Endothelial cell of hepatic sinusoid (primary cell): Measurements from ENCODE around the gene DROSHA.
"Not testable (repeated sequence)": the region's sequence is repeated elsewhere in the genome, so short reads cannot be mapped to it uniquely, and the experiment has no call there.

Source experiments
- in situ Hi-C: cut with HindIII; loops from 2 replicates; pipeline ENCODE4 v1.10.0; 2017; ENCODE audit warnings: low sequenced_read_pairs

The DROSHA gene

DNA sequence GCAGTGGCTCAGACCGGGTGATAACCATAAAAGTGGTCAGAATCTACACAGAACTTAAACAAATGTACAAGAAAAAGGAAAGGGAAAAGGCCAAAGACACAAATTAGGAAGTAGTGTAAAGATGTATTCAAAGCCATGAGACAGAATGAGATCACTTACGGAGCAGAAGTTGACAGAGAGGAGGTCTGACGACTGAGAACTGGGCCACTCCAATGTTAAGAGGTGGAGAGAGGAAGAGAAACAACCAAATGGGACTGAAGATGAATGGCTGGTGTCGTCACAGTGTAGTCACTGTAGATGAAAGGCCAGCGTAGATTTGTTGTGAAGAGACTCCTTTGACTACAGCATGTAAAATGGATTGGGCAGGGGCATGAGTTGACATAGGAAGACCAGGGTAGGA lies 114.4 kb downstream of the DROSHA start:
- in situ Hi-C loops: no loop called here

DNA sequence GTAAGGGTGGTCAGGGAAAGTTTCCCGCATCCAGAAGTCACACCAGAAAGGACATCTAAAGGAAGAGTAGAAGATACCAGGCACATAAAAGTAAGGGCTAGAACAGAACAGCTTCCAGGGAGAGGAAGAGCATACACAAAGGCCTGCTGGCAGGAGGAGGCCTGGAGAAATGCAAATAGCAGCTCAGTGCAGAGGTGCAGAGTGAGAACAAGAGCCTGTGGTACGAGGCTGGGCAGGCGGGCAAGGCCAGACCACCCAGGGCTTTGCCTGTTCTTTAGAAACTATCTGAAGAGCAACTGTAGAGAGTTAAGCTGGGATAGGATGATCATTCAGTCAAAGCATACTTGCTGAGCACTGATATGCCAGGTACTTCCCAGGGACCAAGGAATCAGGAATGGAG lies 115.3 kb downstream of the DROSHA start:
- in situ Hi-C loops: no loop called here

DNA sequence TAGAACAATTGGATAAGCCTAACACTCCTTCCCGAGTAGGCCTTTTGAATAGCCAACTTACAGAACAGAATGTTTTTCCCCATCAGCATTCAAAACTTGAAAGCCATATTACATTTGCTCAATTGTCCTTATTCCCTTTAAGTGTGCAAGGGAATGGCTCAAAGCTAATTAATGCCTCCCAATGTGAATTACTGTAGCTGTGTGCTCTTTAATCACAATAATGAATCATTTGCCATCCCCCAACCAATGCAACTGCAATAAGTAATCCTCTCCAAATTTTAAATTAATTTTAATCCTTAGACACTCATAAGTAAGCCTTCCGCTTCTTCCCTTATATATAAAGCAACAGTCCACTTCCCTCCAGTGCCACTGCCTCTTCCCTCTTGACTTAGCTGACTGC lies 115.9 kb downstream of the DROSHA start:
- in situ Hi-C loops: no loop called here

DNA sequence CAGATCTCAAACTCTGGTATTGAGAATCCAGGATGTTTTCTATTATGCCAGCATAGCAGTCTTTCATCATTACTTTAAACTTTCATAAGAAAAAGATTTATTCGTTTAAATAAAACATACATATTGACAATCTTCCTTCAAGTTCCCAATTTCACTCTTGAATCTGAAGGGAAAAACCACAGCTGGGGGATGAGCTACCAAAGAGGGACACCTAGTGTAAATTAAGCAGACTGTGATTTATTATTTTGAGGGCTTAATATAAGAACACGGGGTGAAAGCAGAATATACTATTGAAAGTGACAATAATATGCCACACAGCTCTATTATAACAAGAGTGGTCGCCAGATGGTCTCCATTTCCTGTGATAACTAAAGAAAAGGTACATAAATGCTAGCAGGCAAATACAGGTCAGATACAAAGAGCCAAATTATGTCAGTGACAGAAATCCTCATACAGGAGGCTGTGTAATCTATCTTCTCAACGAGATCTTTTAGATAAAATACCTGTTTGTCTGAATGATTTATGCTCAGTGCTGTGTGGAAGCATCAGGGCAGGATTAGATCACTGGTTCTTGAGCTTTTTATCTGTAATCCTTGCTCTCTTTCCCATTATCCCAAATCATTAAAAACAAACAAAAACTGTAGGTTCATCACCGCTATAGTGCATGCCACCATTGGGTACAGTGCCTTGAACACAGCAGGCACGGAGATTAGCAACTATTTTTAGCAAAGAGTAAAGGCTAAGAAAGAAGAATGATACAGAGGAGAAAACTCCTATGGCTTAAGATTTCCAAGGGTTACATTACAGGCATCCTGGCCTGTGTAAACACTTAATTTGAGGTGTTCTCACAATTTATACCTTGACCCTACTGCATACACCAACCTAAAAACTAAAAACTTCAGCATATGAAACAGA lies 116.6 kb downstream of the DROSHA start:
- in situ Hi-C loops: no loop called here

DNA sequence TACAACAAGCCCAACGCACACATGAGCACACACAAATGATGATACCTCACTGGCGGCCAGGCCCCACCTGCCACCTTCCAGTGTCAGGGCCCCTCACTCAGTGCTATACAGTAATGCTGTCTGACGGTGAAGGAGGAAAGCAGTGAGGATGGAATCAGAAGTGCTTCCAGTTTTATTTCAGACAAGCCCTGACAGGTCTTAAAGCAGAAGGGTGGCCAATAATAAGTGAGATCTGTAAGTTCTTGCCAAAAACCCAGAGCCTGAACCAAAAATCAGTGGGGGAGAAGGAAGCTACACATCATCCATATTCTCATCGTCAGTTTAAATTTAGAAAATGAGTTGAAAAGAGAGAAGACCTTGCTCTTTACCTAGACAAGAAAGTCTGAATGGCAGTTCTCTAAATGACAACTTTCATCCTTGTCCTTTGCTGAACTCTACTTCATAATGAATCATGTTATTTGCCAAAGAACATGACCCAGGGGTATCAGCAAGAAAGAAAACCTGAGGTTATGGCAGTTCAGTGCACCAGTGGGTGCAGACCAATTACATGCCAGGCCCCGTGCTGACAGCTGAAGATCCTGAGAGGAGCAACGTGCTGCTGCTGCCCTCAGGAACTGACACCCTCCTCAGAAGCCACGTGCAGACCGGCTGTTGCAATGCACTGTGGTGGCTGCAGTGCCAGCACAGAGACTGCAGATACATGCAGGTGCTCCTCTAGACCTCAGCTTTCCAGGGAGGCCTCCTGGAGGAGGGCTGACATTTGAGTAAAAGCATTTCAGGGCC lies 118.7 kb downstream of the DROSHA start:
- in situ Hi-C loops: no loop called here

DNA sequence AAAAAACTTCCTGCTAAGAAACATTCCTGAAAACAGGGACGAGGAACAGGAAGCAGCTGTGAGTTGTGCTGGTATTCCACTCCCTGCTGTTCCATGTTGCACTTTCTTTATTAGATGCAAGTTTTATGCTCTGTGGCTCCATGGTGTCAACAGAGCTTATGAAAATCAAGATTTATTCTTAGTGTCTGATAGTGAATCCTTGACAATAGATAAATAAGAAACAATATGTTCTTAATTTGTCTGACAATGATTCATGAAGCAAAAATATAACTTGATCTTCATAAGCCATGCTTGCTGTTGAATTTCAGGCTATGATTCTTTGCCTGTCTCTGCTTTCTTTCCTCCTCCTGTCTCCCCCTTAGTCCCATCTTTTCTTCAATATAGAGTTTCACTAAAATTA lies 119.6 kb downstream of the DROSHA start:
- in situ Hi-C loops: no loop called here

DNA sequence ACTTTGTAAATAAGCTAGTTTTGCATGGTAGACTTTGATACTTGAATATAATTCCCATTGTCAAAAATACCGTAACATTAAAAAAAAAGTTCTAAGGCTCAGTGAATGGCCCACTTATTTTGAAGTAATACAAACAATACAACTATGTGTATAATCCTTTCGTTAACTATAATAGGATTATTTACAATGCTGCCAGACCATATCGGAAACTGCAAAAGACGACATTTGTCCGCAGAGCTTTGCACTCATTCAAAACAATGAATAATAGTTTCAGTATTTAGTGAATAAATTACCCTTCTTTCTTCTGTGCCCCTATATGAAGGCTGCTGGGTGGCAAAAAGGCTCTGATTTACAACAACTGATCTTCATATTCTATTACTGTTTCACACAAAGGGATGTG lies 121.8 kb downstream of the DROSHA start:
- in situ Hi-C loops: no loop called here

DNA sequence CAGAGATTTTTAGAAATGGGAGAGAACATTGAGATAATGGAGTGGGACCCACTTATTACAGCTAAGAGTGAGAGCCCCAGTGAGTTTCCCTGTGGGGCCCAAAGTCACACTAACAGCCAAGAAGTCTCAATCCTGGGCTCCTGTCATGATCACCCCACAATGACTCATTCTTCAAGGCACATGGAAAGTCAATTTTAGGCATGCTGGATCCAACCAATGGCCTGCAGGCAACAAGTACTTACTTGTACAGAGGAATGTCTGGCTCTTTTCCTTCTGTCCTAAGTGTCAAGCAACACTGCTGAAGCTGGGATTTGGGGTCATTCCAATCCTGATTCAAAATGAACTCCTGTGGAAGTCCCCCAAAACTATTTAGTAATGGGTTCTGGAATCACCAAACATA lies 123.1 kb downstream of the DROSHA start:
- in situ Hi-C loops: no loop called here

DNA sequence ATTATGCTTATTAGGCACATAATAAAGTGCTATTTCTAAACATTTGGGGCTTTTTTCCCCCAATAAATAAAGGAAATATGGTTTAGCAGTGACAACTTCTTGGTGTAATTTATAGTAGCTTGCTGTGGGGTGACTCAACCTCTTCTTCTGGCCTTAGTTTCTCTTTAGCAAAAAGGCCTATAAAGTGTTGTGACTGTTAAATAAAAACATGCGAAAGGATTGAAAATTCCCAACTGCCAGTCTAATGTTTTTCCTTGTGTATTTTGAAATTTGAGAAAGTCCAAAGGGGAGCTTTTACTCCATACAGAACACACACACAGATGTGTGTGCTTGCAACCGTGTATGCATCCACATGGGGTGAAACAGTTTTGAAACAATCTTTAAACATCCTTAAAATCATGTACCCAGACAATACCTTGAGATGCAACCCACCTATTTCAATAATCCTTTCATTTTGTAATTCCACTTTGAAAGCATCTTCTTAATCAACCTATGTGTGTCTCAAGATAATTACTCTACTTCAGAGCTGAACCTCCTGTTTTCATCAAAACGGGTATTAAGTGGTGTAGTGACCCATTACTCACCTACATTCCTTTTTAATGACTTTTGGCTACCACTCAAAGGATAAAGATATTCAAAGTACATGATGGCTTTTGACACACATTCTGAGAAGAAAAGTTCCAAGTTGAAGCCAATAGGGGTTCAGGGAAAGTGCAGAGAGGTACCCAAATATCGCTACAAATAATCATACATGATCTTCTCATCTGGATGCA lies 123.8 kb downstream of the DROSHA start:
- in situ Hi-C loops: no loop called here

DNA sequence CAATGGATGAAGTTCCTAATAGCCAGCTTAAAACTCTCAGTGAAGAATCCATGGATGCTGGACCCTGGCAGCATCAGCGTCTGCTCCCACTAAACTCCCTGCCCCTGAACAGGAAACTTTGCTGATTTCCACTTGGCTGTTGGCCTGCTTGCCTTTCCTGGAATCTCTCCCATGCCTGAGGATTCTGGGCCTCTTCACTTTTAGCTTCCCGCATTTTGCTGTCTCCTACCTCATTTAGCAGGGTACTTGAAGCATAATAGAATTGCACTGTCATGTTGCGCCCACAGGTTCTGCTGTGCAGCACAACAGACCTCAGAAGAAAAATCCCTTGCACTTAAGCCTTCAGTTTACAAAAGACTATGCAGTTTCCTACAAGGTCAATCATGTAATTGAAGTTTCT lies 127.6 kb downstream of the DROSHA start:
- in situ Hi-C loops: no loop called here

DNA sequence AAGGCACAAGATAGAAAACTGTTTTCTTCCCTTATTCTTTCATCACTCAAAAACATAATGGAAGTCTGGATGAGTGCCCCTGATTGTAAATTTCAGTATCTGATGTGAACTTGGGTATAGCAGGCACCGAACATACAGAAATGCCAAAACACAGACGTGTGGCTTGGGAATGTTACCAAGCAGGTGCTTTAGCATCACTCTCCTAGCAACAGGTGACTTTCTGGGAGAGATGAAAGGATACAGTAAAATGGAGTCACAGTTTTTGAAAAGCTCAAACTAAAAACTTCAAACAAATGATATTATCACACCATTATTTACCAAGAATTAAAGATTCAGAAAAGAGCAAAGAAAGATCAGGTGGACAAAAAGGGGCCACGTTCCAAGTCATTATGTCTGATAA lies 130.2 kb downstream of the DROSHA start:
- in situ Hi-C loops: no loop called here

DNA sequence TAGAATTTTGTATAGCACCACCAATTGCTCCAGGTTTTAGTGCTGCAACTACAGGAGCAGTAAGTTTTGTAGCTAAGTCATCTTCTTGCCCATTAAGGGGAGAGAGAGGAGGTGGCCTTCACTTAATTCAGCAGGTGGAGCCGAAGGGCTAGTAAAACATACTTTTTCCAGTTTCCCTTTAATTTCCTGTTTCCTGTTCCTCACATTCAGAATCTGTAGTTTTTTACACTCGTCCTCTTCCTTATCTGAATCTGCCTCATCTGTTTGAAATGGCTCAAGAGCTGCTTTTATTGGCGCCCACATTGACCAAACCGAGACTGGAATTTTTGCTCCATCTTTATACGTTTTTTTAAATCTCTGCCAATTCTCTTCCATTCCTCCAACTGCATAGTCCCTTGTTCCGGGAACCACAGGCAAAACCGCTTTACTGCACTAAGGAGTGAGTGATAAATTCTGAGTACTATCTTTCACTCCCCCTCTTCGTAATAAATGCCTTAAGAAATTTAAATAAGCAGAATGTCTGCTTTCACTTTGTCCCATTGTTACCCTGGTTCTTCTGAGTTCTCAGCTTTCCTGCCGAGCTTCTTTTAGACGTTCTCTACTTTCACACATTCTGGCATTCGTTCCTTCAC lies 133.9 kb downstream of the DROSHA start:
- in situ Hi-C loops: no loop called here

DNA sequence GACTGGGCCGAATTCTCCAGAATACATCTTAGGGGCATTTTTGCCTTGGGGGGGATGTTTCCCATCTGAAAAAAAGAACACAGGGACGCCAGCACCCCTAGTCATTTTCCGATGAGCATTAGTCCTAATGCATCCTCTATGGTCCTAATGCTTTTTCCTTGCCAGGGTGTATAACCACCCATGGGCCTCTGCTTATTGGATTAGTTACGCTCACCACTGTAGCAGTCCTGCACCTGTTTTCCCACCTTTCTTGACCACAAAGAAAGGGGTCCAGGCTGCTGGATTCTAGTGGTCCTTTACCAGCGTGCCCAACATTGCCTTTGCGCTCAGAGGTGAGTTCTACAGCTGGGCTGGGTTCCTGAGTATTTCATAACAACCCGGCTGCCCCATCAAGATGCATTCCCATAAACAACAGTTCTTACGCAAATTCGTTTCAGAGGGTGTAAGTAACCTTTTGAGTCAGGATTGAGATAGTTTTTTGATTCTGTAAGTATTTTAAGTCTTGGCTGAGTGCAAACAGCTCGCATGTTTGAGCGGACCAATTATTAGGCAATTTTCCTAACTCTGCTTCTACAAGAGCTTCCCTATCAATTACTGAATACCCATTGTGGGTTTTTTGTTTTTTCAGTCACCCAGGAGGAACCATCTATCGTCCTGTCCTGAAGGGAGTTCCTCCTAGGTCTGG lies 135.1 kb downstream of the DROSHA start:
- in situ Hi-C loops: no loop called here

DNA sequence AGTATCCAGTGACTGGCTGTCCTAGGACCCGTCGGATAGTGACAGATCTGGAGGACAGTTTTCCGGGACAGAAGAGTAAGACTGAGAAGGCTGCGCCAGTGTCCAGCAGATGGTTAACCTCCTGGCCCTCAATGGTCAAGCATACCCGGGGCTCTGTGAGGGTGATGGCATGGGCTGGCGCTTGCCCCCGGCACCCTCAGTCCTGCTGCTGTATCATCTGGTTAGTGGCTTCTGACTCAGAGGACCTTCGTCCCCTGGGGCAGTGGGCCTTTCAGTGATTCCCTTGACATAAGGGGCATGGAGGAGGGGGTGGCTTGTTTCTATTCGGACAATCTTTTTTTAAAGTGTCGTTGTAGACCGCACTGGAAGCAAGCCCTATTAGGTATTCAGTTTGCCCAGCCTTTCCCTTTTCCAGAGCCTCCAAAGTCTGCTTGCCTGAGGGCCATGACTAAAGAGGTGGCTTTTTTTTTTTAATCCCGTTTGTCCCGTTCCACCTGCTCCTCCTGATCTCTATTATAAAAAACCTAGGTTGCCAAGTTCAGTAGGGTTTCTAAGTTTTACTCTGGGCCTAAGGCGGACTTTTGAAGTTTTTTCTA lies 136.3 kb downstream of the DROSHA start:
- in situ Hi-C loops: not testable (repeated sequence)

DNA sequence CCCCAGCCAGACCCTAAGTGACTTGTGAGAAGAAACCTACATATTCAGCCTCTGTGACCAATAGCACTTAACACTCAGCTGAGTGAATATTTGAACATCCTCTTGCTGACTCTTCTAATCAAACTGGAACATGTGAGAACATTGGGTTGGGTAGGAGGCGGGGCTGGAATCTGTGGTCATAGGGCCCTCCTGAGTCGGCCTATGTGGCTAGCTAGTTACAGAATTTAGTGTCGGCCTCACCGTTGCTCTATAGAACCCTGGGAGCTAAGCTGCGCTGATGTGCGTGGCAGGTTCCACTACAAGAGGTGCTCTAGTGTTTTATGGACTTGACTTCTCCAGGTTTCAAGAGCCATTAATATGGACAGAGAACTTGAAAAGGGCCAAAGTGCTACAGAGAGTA lies 138.8 kb downstream of the DROSHA start:
- in situ Hi-C loops: no loop called here

DNA sequence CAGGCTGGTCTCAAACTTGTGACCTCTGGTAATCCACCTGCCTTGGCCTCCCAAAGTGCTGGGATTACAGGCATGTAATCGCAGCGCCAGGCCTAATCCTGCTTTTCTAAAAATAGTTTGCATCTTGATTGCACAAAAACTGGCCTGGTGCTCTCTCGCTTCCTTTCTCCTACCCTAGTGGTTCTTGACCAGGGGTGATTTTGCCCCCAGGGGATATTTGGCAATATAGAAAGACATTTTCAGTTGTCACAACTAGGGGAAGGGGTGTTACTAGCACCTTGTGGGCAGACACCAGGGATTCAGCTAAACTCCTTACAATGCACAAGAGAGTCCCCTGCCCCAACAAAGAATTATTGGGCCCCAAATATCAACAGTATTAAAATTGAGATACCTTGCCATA lies 139.8 kb downstream of the DROSHA start:
- in situ Hi-C loops: no loop called here

DNA sequence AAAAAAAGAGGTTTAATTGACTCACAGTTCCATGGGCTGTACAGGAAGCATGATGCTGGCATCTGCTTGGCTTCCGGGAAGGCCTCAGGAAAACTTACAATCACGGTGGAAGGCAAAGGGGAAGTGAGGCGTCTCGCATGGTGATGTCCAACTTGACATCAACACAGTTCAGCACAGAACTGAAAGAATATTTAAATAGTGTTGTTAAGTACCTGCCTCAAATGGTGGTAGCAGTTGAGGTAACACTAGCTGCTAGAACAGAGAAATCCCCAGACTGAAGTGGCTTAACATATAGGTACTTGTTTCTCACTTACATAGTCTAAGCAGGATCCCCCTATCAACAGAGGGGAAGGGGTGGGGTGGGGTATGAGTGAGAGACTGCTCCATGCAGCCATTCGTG lies 141.6 kb downstream of the DROSHA start:
- in situ Hi-C loops: no loop called here

DNA sequence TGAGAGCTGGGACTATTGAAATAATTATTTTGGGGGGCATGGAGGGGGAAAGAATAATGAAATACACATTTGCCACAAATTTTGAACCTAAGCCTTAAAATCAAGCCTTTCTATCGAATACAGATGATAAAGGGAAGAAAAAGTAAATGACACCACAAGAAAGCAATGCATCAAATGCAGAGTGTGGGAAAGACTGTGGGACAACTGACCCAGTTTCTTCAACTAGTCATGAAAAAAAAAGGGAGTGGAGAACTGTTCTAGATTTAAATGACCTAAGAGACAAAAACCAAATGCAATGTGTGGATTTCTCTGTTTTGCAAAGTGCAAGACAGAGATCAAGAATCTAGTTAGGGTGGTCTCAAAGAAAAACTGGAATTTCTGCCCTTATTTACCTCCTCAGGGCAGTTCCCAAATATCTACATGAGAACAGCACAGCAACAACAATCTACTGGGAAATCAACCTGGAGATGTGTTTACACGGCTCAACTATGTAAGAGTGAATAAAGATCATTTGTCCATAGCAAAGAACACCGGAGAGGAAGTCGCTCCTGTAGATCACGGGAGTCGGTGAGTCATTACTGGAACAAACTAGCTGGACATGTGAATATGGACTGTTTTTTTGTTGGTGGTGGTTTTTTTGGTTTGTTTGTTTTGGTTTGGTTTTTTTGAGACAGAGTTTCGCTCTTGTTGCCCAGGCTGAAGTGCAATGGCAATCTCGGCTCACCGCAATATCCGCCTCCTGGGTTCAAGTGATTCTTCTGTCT lies 145.9 kb downstream of the DROSHA start:
- in situ Hi-C loops: no loop called here

DNA sequence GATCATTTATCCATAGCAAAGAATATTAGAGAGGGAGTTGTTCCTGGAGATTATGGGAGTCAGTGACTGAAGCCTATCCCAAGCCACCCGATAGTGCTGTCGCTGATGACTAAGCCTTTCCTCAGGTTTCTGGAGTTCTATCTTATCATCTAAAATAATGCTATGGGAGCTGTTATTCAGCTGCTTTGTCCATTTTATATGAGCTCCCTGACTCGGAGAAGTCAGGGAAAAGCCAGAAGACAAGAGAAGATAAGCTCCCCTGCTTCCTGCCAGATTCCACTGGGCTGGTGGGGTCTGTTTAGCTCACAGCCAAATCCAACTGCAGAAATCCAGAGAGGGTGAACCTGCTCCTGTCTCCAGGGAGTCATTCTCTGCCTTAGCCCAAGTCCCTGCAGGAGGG lies 148.2 kb downstream of the DROSHA start:
- in situ Hi-C loops: no loop called here
